SU-DHL-6 (cell line): ENCODE data around the gene TPD52L3.

ENCODE experiments used
- H2AFZ ChIP-seq: fragments of 200-600 bp; sonication (generic); 2 replicates; pipeline ENCODE4 v1.6.1; 2014; ENCODE audit warnings: low read depth, mild to moderate bottlenecking, moderate library complexity, mixed read lengths, antibody characterized with exemption, low read length; ENCODE audit not compliant: severe bottlenecking
- H3F3A ChIP-seq: fragments of 200-600 bp; shearing (Covaris generic); 2 replicates; pipeline ENCODE4 v1.6.0; 2016; ENCODE audit warnings: antibody characterized with exemption, mild to moderate bottlenecking; ENCODE audit not compliant: insufficient read depth
- H3K27ac ChIP-seq: fragments of 200-600 bp; sonication (generic); 2 replicates; pipeline ENCODE4 v1.5.1; 2016; ENCODE audit warnings: low read depth, mild to moderate bottlenecking, low read length, moderate library complexity, mixed read lengths
- H3K27me3 ChIP-seq: fragments of 200-600 bp; sonication (generic), shearing (Covaris generic); 2 replicates; pipeline ENCODE4 v1.6.0; 2014; ENCODE audit warnings: mild to moderate bottlenecking, low read length
- H3K36me3 ChIP-seq: fragments of 200-600 bp; sonication (generic); 2 replicates; pipeline ENCODE4 v1.6.1; 2014; ENCODE audit warnings: mild to moderate bottlenecking, low read length, mixed read lengths
- H3K4me2 ChIP-seq: fragments of 300-600, 200-600 bp; shearing (Covaris generic), sonication (generic); 2 replicates; pipeline ENCODE4 v1.6.0; 2014; ENCODE audit warnings: low read length, low read depth, mild to moderate bottlenecking; ENCODE audit not compliant: poor library complexity, severe bottlenecking
- H3K4me3 ChIP-seq: fragments of 200-600 bp; sonication (generic); 2 replicates; pipeline ENCODE4 v1.5.1; 2014; ENCODE audit warnings: antibody characterized with exemption, low read length, mild to moderate bottlenecking, mixed read lengths; ENCODE audit not compliant: insufficient read depth, poor library complexity, severe bottlenecking
- H3K79me2 ChIP-seq: fragments of 200-600 bp; sonication (generic); 2 replicates; pipeline ENCODE4 v1.6.1; 2014; ENCODE audit warnings: mild to moderate bottlenecking, low read length, moderate library complexity; ENCODE audit not compliant: insufficient read depth
- H3K9ac ChIP-seq: fragments of 200-600 bp; sonication (generic); 2 replicates; pipeline ENCODE4 v1.7.0; 2014; ENCODE audit warnings: mild to moderate bottlenecking, low read length
- H3K9me2 ChIP-seq: fragments of 200-600 bp; sonication (generic); replicated peaks from 2 replicates; pipeline ENCODE4 v1.6.1; 2014; ENCODE audit warnings: low read length; ENCODE audit not compliant: insufficient read depth
- H3K9me3 ChIP-seq: fragments of 200-600 bp; sonication (generic); 2 replicates; pipeline ENCODE4 v1.6.1; 2014; ENCODE audit warnings: low read length, mixed read lengths; ENCODE audit not compliant: insufficient read depth
- H4K20me1 ChIP-seq: fragments of 200-600 bp; sonication (generic); 2 replicates; pipeline ENCODE4 v1.6.1; 2014; ENCODE audit warnings: low read depth, mild to moderate bottlenecking, antibody characterized with exemption, low read length, moderate library complexity, mixed read lengths
- CTCF ChIP-seq: fragments of 200-600 bp; sonication (generic); IDR thresholded peaks from one replicate; pipeline ENCODE4 v1.5.1; 2017; ENCODE audit warnings: antibody characterized with exemption, mild to moderate bottlenecking, low read length, moderate library complexity; ENCODE audit not compliant: insufficient read depth, poor library complexity, severe bottlenecking
- EZH2phosphoT487 ChIP-seq: fragments of 200-600 bp; sonication (generic), shearing (Covaris generic); conservative IDR thresholded peaks from 2 replicates; pipeline ENCODE4 v1.6.1; 2018; ENCODE audit warnings: mild to moderate bottlenecking, antibody characterized with exemption, low read length, moderate library complexity, mixed read lengths

TPD52L3 gene

DNA sequence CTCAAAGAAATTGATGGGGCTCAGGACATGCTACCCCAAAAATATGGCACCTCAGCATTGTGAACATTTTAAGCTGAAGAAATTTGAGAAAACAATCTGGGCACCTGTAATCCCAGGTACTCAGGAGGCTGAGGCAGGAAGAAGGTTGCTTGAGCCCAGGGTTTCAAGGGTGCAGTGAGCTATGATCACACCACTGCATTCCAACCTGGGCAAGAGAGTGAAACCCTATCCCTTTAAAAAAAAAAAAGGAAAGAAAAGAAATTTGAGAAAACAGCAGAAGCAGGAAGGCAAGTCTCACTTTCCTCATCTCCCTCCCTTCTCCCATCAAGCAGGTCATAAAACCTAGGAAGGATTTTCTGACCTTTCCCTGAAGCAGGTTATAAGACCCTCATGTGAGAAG lies 23.6 kb downstream of the TPD52L3 start:
- no peak overlapping the region for H3K9ac ChIP-seq
- H3K27me3 ChIP-seq = no peaks in the 10 kb centered on the region
- H3K79me2 ChIP-seq = no peaks in the 10 kb centered on the region
- no peak overlapping the region for H3K4me2 ChIP-seq
- no peak overlapping the region for H2AFZ ChIP-seq
- H3K9me3 ChIP-seq = no peaks in the 10 kb centered on the region
- no peak for TF ChIP-seq CTCF
- TF ChIP-seq EZH2phosphoT487 = no peak
- H3K4me3 ChIP-seq = no peak overlapping the region
- no peak overlapping the region for H3K27ac ChIP-seq
- H3K36me3 ChIP-seq = no peaks in the 10 kb centered on the region
- H3K9me2 ChIP-seq = no peaks in the 10 kb centered on the region
- H3F3A ChIP-seq = no peaks in the 10 kb centered on the region
- no peaks in the 10 kb centered on the region for H4K20me1 ChIP-seq

DNA sequence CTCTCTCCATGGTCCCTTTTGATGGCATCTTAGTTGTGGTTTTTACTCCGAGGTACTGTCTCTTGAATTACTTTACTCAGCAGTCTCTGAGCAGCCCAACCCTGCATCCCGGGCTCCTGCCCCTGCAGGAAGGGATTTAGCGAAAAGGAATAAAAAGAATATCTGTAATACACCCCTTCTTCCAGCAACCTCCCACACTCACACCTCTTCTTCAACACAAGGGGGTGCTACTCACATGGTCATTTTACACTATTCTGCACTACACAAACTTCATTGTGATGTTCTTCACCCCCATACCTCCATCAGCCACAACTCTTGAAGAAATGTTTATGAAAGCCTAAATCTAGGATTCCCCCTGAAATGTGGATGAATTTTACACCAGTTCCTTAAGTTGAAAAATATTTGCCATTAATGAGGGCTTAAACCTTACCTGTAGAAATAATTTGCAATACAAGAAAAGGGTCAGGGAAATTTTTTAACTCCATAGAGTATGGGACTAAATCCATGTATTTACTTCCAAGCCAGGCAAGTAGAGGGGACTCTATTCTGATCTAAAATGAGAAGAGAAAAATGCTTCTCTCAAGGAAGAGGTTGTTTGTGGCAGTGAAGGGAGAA lies 26.0 kb downstream of the TPD52L3 start:
- TF ChIP-seq EZH2phosphoT487 (no peak), CTCF (peak; percentile 84)
- H3K27me3 ChIP-seq = no peaks in the 10 kb centered on the region

GRCh38 chr9:6355728-6356127 lies 27.6 kb downstream of the TPD52L3 start:
- H3K9ac ChIP-seq = no peak overlapping the region
- no peak overlapping the region for H3K27ac ChIP-seq
- no peak overlapping the region for H3K4me2 ChIP-seq
- no peaks in the 10 kb centered on the region for H3K36me3 ChIP-seq
- H3F3A ChIP-seq = no peaks in the 10 kb centered on the region
- no peaks in the 10 kb centered on the region for H3K27me3 ChIP-seq
- H4K20me1 ChIP-seq = no peaks in the 10 kb centered on the region
- no peaks in the 10 kb centered on the region for H3K79me2 ChIP-seq
- H2AFZ ChIP-seq = no peak overlapping the region
- H3K9me2 ChIP-seq = no peaks in the 10 kb centered on the region
- H3K4me3 ChIP-seq = no peak overlapping the region
- no peaks in the 10 kb centered on the region for H3K9me3 ChIP-seq
- TF ChIP-seq CTCF (no peak), EZH2phosphoT487 (no peak)

More for the DNA sequence above, 26.0 kb downstream of the TPD52L3 start:
- Histone ChIP-seq H3K36me3 (no peaks in the 10 kb centered on the region), H3K4me3 (no peak overlapping the region), H3K4me2 (no peak overlapping the region), H3F3A (no peaks in the 10 kb centered on the region), H3K79me2 (no peaks in the 10 kb centered on the region), H3K27ac (no peak overlapping the region), H3K9me3 (no peaks in the 10 kb centered on the region), H4K20me1 (no peaks in the 10 kb centered on the region), H3K9ac (no peak overlapping the region), H3K9me2 (no peaks in the 10 kb centered on the region), H2AFZ (no peak overlapping the region)
